ENCODE results near the gene PLA2G4A.

DNA sequence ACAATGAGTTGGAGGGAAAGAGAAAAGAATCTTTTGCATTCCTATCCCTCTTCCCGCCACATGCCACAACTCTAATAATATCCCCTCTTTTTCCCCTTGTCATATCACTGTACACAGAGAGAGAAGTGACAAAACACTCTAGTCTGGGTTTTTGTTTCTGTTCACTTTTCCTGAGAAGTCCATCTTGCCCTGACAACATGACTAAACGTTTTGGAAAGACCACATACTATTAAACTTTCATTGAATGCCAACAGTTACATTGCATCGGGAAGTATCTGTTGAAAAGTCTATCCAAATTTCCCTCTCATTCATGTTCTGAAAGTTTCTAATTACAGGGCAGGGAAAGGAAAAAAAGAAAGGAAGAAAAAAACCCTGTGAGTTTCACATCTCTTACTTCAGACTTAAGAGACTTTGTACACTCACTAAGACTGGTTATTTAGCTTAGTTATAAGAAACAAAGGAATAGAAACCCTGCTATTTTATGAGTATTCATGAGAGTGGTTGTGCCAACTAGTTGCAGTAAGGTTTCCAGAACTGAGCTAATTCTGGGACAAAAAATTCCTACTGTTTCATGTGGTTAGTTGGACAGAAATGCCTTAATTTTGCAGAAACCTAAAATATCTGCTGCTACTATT lies 16.9 kb downstream of the PLA2G4A start:
- TF ChIP-seq GATA2 (IDR thresholded peaks at IDR 0.05; ENCODE audit: low read depth, low read length) (no peak), GATA3 (IDR thresholded peaks at IDR 0.05; ENCODE audit: low read depth, low read length) (no peak)

Data from SH-SY5Y (cell line).